ENCODE data around the gene NUDT19. TPM values are rescaled to one million over a fixed set of nuclear protein-coding genes. Genes with fewer than 3 reads are reported as not detected.

Gene NUDT19
- total and polyA plus RNA-seq, 2 donors (not counting 3 experiments of a cell fraction or from before 2014, with no cell fraction given), result 6.6 to 14.0 TPM

- Histone ChIP-seq H3K9me1 (replicated peaks; ENCODE audit: control insufficient read depth, extremely low read depth, insufficient read depth, low read length) (no peaks in the 10 kb centered on the region), H2AFZ (ENCODE audit: low read depth, low read length) (no peak overlapping the region), H3K4me1 (ENCODE audit: control insufficient read depth, extremely low read depth, insufficient read depth, low read length) (no peaks in the 10 kb centered on the region), H4K20me1 (replicated peaks; ENCODE audit: control insufficient read depth, extremely low read depth, insufficient read depth, low read length) (no peaks in the 10 kb centered on the region), H3K9me3 (replicated peaks; ENCODE audit: control insufficient read depth, insufficient read depth, low read length) (no peaks in the 10 kb centered on the region), H3K4me2 (ENCODE audit: insufficient read depth, low read length) (no peak overlapping the region), H3K9ac (replicated peaks; ENCODE audit: extremely low read depth, insufficient read depth, low read length) (no peak overlapping the region), H3K27me3 (ENCODE audit: control insufficient read depth in 2 of 2, insufficient read depth in 2 of 2, low read length in 2 of 2) (no peaks in the 10 kb centered on the region), H3K36me3 (ENCODE audit: control insufficient read depth in 2 of 2, extremely low read depth in 1 of 2, insufficient read depth in 2 of 2, low read length in 2 of 2) (peaks cover 4 to 22% of the 10 kb centered on the region in 2 experiments), H3K79me2 (ENCODE audit: control insufficient read depth, insufficient read depth, low read length) (no peaks in the 10 kb centered on the region), H3K27ac (ENCODE audit: insufficient read depth, low read depth, low read length) (no peak overlapping the region), H3K4me3 (replicated peaks in 1 of 3; ENCODE audit: insufficient read depth in 1 of 3, low read depth in 1 of 3, low read length in 3 of 3) (no peak overlapping the region)
- TF ChIP-seq JUN (IDR thresholded peaks at IDR 0.05; ENCODE audit: borderline replicate concordance, insufficient read depth, insufficient read length, low read depth) (no peak), FOS (IDR thresholded peaks at IDR 0.05; ENCODE audit: borderline replicate concordance, insufficient read depth, low read length) (no peak), EZH2 (IDR thresholded peaks at IDR 0.05; ENCODE audit: borderline replicate concordance, low read depth, low read length, severe bottlenecking) (no peak), POLR2A (IDR thresholded peaks at IDR 0.05; ENCODE audit: low read depth, low read length) (no peak), MYC (IDR thresholded peaks at IDR 0.05; ENCODE audit: low read depth, low read length) (no peak), GATA2 (IDR thresholded peaks at IDR 0.05; ENCODE audit: insufficient read depth, insufficient read length, low read depth, low read length) (no peak)
- TF ChIP-seq, protein P1, sequence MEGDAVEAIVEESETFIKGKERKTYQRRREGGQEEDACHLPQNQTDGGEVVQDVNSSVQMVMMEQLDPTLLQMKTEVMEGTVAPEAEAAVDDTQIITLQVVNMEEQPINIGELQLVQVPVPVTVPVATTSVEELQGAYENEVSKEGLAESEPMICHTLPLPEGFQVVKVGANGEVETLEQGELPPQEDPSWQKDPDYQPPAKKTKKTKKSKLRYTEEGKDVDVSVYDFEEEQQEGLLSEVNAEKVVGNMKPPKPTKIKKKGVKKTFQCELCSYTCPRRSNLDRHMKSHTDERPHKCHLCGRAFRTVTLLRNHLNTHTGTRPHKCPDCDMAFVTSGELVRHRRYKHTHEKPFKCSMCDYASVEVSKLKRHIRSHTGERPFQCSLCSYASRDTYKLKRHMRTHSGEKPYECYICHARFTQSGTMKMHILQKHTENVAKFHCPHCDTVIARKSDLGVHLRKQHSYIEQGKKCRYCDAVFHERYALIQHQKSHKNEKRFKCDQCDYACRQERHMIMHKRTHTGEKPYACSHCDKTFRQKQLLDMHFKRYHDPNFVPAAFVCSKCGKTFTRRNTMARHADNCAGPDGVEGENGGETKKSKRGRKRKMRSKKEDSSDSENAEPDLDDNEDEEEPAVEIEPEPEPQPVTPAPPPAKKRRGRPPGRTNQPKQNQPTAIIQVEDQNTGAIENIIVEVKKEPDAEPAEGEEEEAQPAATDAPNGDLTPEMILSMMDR (IDR thresholded peaks at IDR 0.05; ENCODE audit: extremely low read depth in 1 of 2, insufficient read depth in 1 of 2, low read depth in 1 of 2, low read length in 2 of 2), result no peak
- TF ChIP-seq, protein P2, sequence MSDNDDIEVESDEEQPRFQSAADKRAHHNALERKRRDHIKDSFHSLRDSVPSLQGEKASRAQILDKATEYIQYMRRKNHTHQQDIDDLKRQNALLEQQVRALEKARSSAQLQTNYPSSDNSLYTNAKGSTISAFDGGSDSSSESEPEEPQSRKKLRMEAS (IDR thresholded peaks at IDR 0.05; ENCODE audit: insufficient read depth, insufficient read length), result no peak
- DNase-seq (ENCODE audit: low read depth, low spot score) (no peak), FAIRE-seq (no peak)
- ChIA-PET CTCF (no interaction called here), POLR2A (no interaction called here)
- BruUV-seq (replicated peaks), result no TSS peak
- intact Hi-C loops (cut with micrococcal nuclease), result no loop called here
- dilution Hi-C loops (cut with MboI; ENCODE audit: extremely low pct_ligation_motif_present, low sequenced_read_pairs), result no loop called here
Observed at GRCh38 chr19:32647361-32647760, 44.3 kb upstream of the NUDT19 start.
